ENCODE measurements around the gene UTS2B.

Gene UTS2B

GRCh38 chr3:191235331-191236314, 94.7 kb downstream of the UTS2B start:
- DNase-seq: no peak

GRCh38 chr3:191234216-191234615, 96.1 kb downstream of the UTS2B start:
- DNase-seq: no peak

GRCh38 chr3:191227541-191227940, 102.8 kb downstream of the UTS2B start:
- DNase-seq: no peak

- DNase-seq: no peak
Observed at GRCh38 chr3:191221638-191222037, 108.7 kb downstream of the UTS2B start.

- no peak for DNase-seq
Observed at GRCh38 chr3:191220908-191221307, 109.4 kb downstream of the UTS2B start.

GRCh38 chr3:191217301-191217700, 113.0 kb downstream of the UTS2B start:
- no peak for DNase-seq

Measured in cortex of kidney (tissue), 1 donor.